Heart left ventricle (tissue), 16 donors: ENCODE data around the gene ARHGAP24. TPM values are rescaled to one million over a fixed set of nuclear protein-coding genes. Genes with fewer than 3 reads are reported as not detected.

Experiments used
- ATAC-seq, 4 donors: fragments of 200-7000 bp; cut with Tn5 transposase; one replicate each; pipeline ENCODE4 v1.9.1; 2020 to 2022; ENCODE audit warnings: moderate library complexity in 4 of 4, mild to moderate bottlenecking in 3 of 4, moderate number of reproducible peaks in 1 of 4
- DNase-seq, 5 donors: peaks; one replicate each; pipeline ENCODE4 v3.0.0-alpha.2; 2020
- H3K27ac ChIP-seq, 12 donors: fragments of 200-600 bp; sonication (generic) in 4 of 12; one replicate each; pipeline versions ENCODE4 v1.5.0 to v1.8.0; 2016 to 2022; ENCODE audit warnings: mild to moderate bottlenecking in 2 of 12
- H3K27me3 ChIP-seq, 9 donors: fragments of 200-600 bp; sonication (generic) in 2 of 9; one replicate each; pipeline versions ENCODE4 v1.5.1 to v1.8.0; 2016 to 2022; ENCODE audit warnings: mild to moderate bottlenecking in 3 of 9
- H3K36me3 ChIP-seq, 9 donors: fragments of 200-600 bp; sonication (generic) in 2 of 9; one replicate each; pipeline versions ENCODE4 v1.5.0 to v1.8.0; 2018 to 2022; ENCODE audit warnings: mild to moderate bottlenecking in 2 of 9
- H3K4me1 ChIP-seq, 12 donors: fragments of 200-600 bp; sonication (generic) in 4 of 12; one replicate each; pipeline versions ENCODE4 v1.5.0 to v1.8.0; 2016 to 2022; ENCODE audit warnings: mild to moderate bottlenecking in 3 of 12
- H3K4me3 ChIP-seq, 12 donors: fragments of 200-600 bp; sonication (generic) in 4 of 12; one replicate each; pipeline versions ENCODE4 v1.5.0 to v1.8.0; 2017 to 2022; ENCODE audit warnings: mild to moderate bottlenecking in 9 of 12, moderate library complexity in 4 of 12
- H3K9me3 ChIP-seq, 12 donors: fragments of 200-600 bp; sonication (generic) in 4 of 12; one replicate each; pipeline versions ENCODE4 v1.5.0 to v1.8.0; 2016 to 2022; ENCODE audit warnings: mild to moderate bottlenecking in 1 of 12
- CTCF ChIP-seq, 12 donors: fragments of 200-600 bp; sonication (generic) in 4 of 12; IDR thresholded peaks; one replicate each; pipeline versions ENCODE4 v1.5.0 to v1.8.0; 2018 to 2022; ENCODE audit warnings: antibody characterized with exemption in 12 of 12, mild to moderate bottlenecking in 5 of 12
- POLR2A ChIP-seq, 2 donors: fragments of 450-650 bp; IDR thresholded peaks; one replicate each; pipeline ENCODE4 v1.6.1; 2017; ENCODE audit warnings: antibody characterized with exemption in 2 of 2, mild to moderate bottlenecking in 2 of 2, moderate library complexity in 2 of 2
- WGBS, 4 donors: extraction: QIAGEN DNeasy Blood & Tissue Kit in 2 of 4; methylation state at CpG; one replicate each; pipeline versions ENCODE4 v1.1.5 to v1.1.7; 2013 to 2018; 5-methylcytosine and 5-hydroxymethylcytosine counted together
- intact Hi-C, 10 donors: fragments of 100-400 bp; cut with DNase I; formaldehyde crosslinking; loops; one replicate each; pipeline versions ENCODE4 v1.11.1 to v1.14.2; 2022
- polyA plus RNA-seq, 2 donors: library from polyadenylated mRNA; stranded (reverse); fragments of 200-250 nt; gene quantifications; one replicate each; pipeline ENCODE4 v1.2.3, GENCODE V29; 2013
- total RNA-seq, 9 donors: library from RNA; depleted of rRNA in 2 of 9; stranded (reverse); fragments of >200 nt in 2 of 9; fragmentation: NEBNext Ultra II Directional in 3 of 9; extraction: Animal tissue kit (Norgen Biotek cat#: 25700) in 3 of 9; gene quantifications; one replicate each; pipeline versions ENCODE4 v1.1.0 to v1.2.4, GENCODE V29; 2016 to 2023
- donor health status: ischemic (EF 13 %, LVEDD 7.1; RV severe dilation, severe dysfunction).
- donor health status: healthy with polysubstance abuse.
- donor health status: DM: no; HTN: yes; CAD: no.
- donor health status: DM: no; HTN: no; CAD: no.
- donor health status: ischemic (EF 25% LVEDD 6.9; RV normal size, moderate dysfunction).
- donor health status: ischemic (EF 25% LVEDD 5.7; RV mildly dilated, moderate dysfunction).
- donor health status: healthy.
- donor health status: DM: yes; HTN: yes; CAD: no.
- donor health status: ischemic (EF 35%, LVEDD 5.7; RV mildly dilated, moderate dysfunction).
- donor health status: nonischemic (EF 11% LVEDD 7.7; RV severe dilation, severe dysfunction).
- donor health status: DM: yes; HTN: yes; CAD: no.
- donor health status: PGD.
- donor health status: ischemic (EF 29% LVEDD 5.4; RV normal size, mild dysfunction).
- donor health status: nonischemic (EF 23%, LVEDD 6.1; RV moderate dilation, normal function).

The ARHGAP24 gene
- total and polyA plus RNA-seq, 11 donors: 4.5 to 36.9 (median 18.9) TPM

GRCh38 chr4:85784947-85785346 is 310.0 kb downstream of the ARHGAP24 start:
- no peaks in the 10 kb centered on the region for H3K9me3 ChIP-seq
- DNase-seq (no peak), ATAC-seq (no peak)
- intact Hi-C loops: no loop called here
- H3K27ac ChIP-seq: no peak overlapping the region
- 88 to 100% (median 95%) methylated on average over 1 of the region's 1 CpG for WGBS, 4 donors
- no peaks in the 10 kb centered on the region for H3K36me3 ChIP-seq
- TF ChIP-seq CTCF (IDR thresholded peaks at IDR 0.05) (no peak), POLR2A (IDR thresholded peaks at IDR 0.05) (no peak)
- no peaks in the 10 kb centered on the region for H3K27me3 ChIP-seq
- peaks cover 0 to 47% (median 18%) of the 10 kb centered on the region in 12 donors for H3K4me1 ChIP-seq
- no peak overlapping the region for H3K4me3 ChIP-seq

- no peak overlapping the region for H3K27ac ChIP-seq
- no peaks in the 10 kb centered on the region for H3K9me3 ChIP-seq
- intact Hi-C loops: no loop called here
- DNase-seq (no peak), ATAC-seq (peak in 1 of 4 donors; percentile 33)
- no peaks in the 10 kb centered on the region for H3K36me3 ChIP-seq
- H3K4me1 ChIP-seq: peaks cover 0 to 45% (median 14%) of the 10 kb centered on the region in 12 donors
- 82 to 85% (median 83%) methylated on average over 3 of the region's 3 CpGs for WGBS, 4 donors
- no peaks in the 10 kb centered on the region for H3K27me3 ChIP-seq
- no peak overlapping the region for H3K4me3 ChIP-seq
- no peak for TF ChIP-seq CTCF (IDR thresholded peaks at IDR 0.05)
- no peak for TF ChIP-seq POLR2A (IDR thresholded peaks at IDR 0.05)
Measured at GRCh38 chr4:85787133-85787532, 312.2 kb downstream of the ARHGAP24 start.

GRCh38 chr4:85788604-85789003 is 313.7 kb downstream of the ARHGAP24 start:
- no peaks in the 10 kb centered on the region for H3K9me3 ChIP-seq
- no peak overlapping the region for H3K4me3 ChIP-seq
- H3K4me1 ChIP-seq: peaks cover 0 to 52% (median 18%) of the 10 kb centered on the region in 12 donors
- TF ChIP-seq CTCF (IDR thresholded peaks at IDR 0.05) (no peak), POLR2A (IDR thresholded peaks at IDR 0.05) (no peak)
- no peaks in the 10 kb centered on the region for H3K36me3 ChIP-seq
- WGBS, 4 donors: 40 to 55% (median 51%) methylated on average over 2 of the region's 2 CpGs
- no peak for DNase-seq
- H3K27ac ChIP-seq: no peak overlapping the region
- no peak for ATAC-seq
- no peaks in the 10 kb centered on the region for H3K27me3 ChIP-seq
- intact Hi-C loops: no loop called here

- H3K36me3 ChIP-seq: no peaks in the 10 kb centered on the region
- ATAC-seq: no peak
- intact Hi-C loops: no loop called here
- H3K4me3 ChIP-seq: no peak overlapping the region
- TF ChIP-seq CTCF (IDR thresholded peaks at IDR 0.05) (no peak), POLR2A (IDR thresholded peaks at IDR 0.05) (no peak)
- DNase-seq: no peak
- 78 to 91% (median 81%) methylated on average over 3 of the region's 3 CpGs for WGBS, 4 donors
- H3K9me3 ChIP-seq: no peaks in the 10 kb centered on the region
- peaks cover 0 to 47% (median 17%) of the 10 kb centered on the region in 12 donors for H3K4me1 ChIP-seq
- no peak overlapping the region for H3K27ac ChIP-seq
- H3K27me3 ChIP-seq: no peaks in the 10 kb centered on the region
Measured at GRCh38 chr4:85789241-85789640, 314.3 kb downstream of the ARHGAP24 start.
